ENCODE data around the gene ATXN2.
A peak's percentile ranks its signal among the peaks of the same experiment; 100 is the strongest.
"Not testable (repeated sequence)": the region's sequence is repeated elsewhere in the genome, so short reads cannot be mapped to it uniquely, and the experiment has no call there.

The ATXN2 gene, protein sequence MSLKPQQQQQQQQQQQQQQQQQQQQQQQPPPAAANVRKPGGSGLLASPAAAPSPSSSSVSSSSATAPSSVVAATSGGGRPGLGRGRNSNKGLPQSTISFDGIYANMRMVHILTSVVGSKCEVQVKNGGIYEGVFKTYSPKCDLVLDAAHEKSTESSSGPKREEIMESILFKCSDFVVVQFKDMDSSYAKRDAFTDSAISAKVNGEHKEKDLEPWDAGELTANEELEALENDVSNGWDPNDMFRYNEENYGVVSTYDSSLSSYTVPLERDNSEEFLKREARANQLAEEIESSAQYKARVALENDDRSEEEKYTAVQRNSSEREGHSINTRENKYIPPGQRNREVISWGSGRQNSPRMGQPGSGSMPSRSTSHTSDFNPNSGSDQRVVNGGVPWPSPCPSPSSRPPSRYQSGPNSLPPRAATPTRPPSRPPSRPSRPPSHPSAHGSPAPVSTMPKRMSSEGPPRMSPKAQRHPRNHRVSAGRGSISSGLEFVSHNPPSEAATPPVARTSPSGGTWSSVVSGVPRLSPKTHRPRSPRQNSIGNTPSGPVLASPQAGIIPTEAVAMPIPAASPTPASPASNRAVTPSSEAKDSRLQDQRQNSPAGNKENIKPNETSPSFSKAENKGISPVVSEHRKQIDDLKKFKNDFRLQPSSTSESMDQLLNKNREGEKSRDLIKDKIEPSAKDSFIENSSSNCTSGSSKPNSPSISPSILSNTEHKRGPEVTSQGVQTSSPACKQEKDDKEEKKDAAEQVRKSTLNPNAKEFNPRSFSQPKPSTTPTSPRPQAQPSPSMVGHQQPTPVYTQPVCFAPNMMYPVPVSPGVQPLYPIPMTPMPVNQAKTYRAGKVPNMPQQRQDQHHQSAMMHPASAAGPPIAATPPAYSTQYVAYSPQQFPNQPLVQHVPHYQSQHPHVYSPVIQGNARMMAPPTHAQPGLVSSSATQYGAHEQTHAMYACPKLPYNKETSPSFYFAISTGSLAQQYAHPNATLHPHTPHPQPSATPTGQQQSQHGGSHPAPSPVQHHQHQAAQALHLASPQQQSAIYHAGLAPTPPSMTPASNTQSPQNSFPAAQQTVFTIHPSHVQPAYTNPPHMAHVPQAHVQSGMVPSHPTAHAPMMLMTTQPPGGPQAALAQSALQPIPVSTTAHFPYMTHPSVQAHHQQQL

GRCh38 chr12:111598637-111599452 is at the start of gene ATXN2:
Gene ATXN2 (minus strand): TSS chr12:111599315. CDS start chr12:111599034, 281 bp downstream.
- DNase-seq, result peak; percentile 61 to 79

- DNase-seq, result no peak
Observed at GRCh38 chr12:111645433-111645832, 46.3 kb upstream of the ATXN2 start.

DNA sequence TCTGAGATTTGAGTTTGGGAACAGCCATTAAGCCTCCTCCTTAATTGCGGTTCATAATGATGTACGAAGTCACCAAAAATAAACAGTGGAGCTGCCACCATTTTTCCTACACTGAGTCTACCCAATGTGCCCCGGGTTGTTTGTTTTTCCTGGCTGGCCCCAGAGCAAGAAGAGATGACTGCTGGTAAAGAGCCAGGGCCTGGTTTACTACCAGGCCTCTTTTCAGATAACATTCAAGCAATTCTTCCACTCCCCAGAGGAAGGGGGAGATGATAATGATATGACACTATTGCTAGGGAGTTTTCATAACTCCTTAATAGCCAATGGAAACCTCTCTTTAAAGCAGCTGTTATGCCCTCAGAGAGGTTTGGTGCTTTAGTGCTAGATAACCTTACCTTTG is 44.3 kb upstream of the ATXN2 start:
- DNase-seq, result no peak

DNA sequence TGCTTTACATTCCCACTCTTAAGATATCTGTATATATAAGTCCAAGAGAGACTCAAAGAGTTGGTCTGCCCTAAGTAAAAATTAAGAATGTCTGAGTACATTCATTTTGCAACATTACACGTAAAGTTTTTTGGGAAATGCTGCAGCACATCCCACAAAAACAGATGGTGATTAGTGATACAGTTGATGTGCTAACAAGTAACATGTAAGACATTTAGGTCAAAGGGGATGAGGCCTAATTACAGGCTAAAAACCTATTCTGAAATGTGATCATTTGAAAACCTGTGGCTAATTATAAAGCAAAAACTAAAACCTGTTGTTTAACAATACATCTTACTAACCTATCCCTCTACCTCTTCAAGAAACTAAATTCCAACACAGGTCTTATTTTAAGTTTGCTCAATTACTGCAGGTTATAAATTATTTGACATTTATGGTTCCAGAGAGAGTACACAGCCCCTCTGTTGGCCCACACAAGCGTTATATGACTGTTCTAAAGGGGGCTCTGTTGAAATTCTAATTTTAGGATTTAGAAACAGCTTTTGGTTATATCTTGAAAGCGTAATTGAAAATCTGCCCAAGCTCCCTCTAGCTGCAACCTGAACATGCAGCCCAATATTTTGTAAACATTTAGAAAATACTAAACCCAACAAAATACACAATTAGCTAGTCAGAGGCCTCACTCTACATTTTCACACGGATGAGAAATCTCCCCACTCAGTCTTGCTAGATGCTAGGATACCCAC is 43.7 kb upstream of the ATXN2 start:
- DNase-seq, result no peak

DNA sequence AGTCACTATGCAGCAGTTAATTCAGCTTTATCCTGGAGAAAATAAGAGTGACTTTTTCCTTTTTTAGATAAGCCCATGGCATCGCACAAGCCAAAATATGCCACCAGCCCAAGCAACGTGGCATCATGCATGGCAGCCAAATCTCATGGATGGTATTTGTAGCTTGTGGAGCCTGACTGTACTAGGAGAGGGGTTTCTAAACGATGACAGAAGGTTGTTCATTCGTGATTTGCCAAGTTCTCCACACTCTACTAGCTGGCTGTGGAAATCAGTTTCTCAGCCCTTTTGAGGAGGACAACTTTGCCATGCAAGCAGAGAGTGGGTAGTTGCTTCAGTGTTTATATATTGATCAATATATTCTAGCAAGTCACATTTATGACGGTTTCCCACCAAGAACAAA is 41.4 kb upstream of the ATXN2 start:
- DNase-seq, result no peak

- no peak for DNase-seq
Observed at GRCh38 chr12:111638556-111638955, 39.4 kb upstream of the ATXN2 start.

DNA sequence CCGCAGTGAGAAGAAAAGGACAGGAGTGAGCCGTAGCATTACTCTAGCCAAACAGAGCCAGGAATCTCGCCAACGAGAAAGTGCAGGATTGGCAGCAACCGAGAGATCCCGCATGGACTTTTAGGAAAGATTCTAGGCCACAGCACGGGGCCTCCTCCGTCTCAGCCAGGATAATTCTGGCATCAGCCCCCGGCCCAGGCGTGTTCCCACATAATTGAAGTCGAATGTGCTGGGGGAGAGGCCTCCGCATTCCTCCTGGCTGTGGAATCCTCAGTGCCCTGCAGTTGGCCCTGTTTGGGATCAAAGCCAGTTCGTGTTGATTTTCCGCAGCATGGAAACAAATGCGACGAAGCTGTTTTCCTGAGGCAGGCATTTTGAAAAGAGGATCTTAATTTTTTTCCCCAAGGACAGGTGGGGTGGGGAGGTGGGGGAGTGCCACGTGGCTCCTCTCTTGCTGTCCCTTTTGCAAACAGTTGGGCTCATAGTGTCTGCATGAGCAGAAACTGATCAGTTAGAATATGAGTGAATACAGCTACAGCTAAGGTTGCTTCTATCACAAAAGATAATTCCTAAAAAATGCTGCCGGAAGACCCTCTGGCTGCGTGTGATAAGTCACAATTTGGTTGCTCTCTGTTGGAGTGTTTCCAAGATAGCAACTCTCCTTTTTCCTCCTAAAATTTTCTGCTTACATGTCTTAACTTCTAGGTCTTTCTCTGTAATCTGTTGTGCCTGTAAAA is 37.3 kb upstream of the ATXN2 start:
- no peak for DNase-seq

DNA sequence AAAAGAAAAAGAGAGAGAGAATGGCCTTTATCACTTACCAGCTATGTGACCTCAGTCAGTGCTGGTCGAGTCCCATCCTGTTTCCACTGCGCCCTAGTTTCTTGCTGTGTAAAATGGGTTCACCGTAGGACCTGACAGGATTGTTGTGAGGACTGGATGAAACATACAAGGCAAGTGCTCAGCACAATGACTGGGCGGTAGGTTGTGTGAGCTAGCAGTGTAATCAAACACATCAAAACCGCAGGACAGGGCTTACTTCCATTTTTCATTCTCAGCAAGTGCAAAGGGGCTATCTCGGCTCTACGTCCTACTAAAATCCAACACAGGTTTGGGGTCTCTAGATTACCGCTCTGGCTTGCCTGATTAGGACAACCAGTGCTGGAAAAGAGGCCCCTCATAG is 36.4 kb upstream of the ATXN2 start:
- DNase-seq, result no peak

- no peak for DNase-seq
Observed at GRCh38 chr12:111628505-111629260, 29.6 kb upstream of the ATXN2 start.

DNA sequence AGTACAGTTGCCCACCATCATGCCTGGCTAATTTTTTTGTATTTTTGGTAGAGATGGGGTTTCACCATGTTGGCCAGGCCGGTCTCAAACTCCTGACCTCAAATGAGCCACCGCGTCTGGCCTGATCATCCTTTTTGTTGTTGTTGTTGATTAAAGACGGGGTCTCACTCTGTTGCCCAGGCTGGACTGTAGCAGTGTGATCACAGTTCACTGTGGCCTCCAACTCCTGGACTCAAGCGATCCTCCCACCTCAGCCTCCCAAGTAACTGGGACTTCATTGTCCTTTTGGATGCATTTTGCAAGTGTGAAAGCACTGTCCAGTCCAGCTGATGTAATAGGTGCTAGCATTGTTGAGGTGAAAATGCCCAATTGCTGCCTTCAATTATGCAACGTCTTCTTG is 27.1 kb upstream of the ATXN2 start:
- DNase-seq, result no peak

- DNase-seq, result no peak
Observed at GRCh38 chr12:111624540-111624939, 25.4 kb upstream of the ATXN2 start.

DNA sequence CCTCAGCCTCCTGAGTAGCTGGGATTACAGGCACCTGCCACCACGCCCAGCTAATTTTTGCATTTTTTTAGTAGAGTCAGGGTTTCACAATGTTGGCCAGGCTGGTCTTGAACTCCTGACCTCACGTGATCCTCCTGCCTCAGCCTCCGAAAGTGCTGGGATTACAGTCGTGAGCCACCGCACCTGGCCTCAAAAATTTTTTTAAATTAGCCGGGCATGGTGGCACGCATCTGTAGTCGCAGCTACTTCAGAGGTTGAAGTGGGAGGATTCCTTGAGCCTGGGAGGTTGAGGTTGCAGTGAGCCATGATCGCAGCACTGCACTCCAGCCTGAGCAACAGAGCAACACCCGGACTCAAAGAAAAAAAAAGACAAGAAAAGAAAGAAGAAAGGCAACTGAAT is 18.7 kb upstream of the ATXN2 start:
- not testable (repeated sequence) for DNase-seq

DNA sequence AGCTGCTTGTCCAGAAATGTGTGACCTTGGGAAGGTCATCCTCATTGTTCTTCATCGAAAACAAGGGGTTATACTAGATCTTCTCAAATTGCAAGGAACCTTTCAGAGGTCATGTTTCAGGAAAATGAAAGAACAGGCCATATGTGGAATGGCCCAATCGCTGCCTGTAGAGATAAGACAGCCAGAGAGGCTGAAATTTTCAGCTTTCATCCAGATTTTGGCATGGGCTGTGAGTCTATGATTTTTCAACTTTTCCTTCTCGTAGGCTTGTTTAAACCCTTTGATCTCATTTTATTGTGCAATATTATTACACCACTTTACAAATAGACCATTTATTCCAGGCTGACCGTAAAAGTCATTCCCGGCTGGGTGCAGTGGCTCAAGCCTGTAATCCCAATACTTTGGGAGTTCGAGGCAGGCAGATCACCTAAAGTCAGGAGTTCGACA is 17.1 kb upstream of the ATXN2 start:
- no peak for DNase-seq

DNA sequence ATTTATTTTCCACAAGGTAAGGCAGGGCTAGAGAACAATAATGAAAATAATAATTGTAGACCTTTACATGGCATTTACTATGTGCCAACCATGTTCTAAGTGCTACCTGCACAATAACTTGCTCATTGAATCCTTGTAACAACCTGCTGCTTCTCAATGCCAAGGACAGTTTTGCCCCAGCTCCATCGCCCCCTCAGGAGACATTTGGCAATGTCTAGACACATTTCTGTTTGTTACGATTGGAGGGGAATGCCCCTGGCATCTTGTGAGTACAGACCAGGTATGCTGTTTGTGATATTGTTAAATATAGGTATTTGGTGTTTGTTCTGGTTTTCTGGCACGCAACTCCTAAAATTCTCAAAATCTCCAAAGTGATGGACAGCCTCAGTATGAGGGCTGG is 8.1 kb upstream of the ATXN2 start:
- no peak for DNase-seq

GRCh38 chr12:111606767-111607230 is 7.7 kb upstream of the ATXN2 start:
- DNase-seq, result no peak

DNA sequence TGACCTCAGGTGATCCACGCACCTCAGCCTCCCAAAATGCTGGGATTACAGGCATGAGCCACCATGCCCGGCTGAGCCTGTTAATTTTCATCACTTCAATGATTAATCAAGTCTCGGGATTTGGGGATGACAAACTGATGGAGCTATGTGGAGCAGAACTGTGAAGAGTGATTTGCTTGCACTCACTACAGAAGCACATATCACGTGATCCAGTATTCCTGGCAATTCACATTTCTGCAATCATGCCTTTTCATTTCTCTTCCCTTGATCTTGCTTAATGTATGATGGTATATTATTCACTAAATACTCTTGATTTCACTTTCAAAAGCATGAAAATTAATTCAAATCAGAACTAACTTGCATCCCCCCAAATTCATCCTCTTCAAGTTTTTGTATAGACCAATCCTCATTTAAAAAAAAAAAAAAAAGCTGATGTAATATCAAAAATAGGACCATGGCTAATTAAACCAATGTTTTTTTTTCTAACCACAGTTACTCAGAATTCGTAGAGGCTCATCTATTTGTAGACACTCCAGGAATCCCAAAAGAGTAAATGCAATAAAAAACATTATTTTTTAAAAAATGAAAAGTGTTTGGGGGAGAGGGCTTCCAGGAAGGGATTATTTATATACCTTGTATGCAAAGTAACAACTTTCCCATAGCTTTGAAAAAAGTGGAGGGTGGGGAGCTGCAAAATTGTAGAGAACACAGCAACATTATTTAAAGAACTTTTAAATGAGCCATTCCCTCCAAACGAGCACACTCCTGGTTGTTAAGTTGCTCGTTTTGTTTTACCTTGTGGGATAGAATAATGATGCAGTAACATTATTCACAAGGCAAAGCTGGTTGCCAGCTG is 7.0 kb upstream of the ATXN2 start:
- DNase-seq, result no peak

DNA sequence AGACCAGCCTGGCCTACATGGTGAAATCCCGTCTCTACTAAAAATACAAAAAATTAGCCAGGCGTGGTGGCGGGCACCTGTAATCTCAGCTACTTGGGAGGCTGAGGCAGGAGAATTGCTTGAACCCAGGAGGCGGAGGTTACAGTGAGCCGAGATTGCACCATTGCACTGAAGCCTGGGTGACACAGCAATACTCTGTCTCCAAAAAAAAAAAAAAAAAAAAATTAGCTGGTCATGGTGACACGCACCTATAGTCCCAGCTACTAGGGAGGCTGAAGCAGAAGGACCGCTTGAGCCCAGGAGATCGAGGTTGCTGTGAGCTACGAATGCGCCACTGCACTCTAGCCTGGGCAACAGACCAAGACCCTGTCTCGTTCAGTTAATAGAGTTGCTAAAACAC is 3.7 kb upstream of the ATXN2 start:
- DNase-seq, result not testable (repeated sequence)

GRCh38 chr12:111602348-111602747 is 3.2 kb upstream of the ATXN2 start:
- DNase-seq, result no peak

DNA sequence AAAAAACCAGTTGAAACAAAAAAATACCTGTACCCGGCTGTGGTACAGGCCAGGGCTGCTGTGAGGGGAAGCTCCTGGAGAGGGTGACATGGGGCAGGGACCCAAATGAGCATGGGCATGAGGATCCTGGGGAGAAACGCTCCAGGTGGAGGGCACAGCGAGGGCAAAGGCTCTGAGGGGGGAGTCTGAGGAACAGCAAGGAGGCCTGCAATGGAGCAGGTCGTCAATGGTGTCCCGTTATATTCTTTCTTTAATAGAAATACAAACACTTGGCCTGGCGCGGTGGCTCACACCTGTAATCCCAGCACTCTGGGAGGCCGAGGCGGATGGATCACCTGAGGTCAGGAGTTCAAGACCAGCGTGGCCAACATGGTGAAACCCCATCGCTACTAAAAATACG is 1.9 kb upstream of the ATXN2 start:
- DNase-seq, result not testable (repeated sequence)

Data from activated CD4-positive, alpha-beta T cell treated with anti-CD3 and anti-CD28 coated beads for 4 hours (primary cell).